K562 (cell line): ENCODE data around the gene CYTH1. TPM values are rescaled to one million over a fixed set of nuclear protein-coding genes. Genes with fewer than 3 reads are reported as not detected.
A peak's percentile ranks its signal among the peaks of the same experiment; 100 is the strongest.

Experiments used
- ATAC-seq: fragments of 200-7000 bp; cut with Tn5 transposase; 3 replicates; pipeline ENCODE4 v1.9.1; 2020; ENCODE audit warnings: moderate library complexity
- BruUV-seq: library from RNA; stranded (reverse); fragments of 400-500 nt; replicated peaks from 2 replicates; lab custom pipeline; 2021; lab: Mats Ljungman, UMichigan
- CTCF ChIA-PET: fragments of 300-600 bp; formaldehyde crosslinking; extraction: SDS; loops from one replicate; lab custom pipeline; 2021; ENCODE audit warnings: low intra/inter-chr PET ratio; lab: Yijun Ruan, JAX
- POLR2A ChIA-PET: fragments of 300-600, 350-650 bp; sonication (Branson Sonifier 250); formaldehyde crosslinking; extraction: SDS; loops from one replicate; lab custom pipeline; 2021; ENCODE audit warnings: antibody characterized with exemption, inconsistent platforms; lab: Yijun Ruan, JAX
- DNase-seq, 4 experiments: peaks; one replicate each; pipeline versions ENCODE4 v3.0.0 to v3.0.0-alpha.2; 2011 to 2018; ENCODE audit warnings: low spot score in 3 of 4, mixed read lengths in 3 of 4; ENCODE audit errors: extremely low read depth in 1 of 4
- FAIRE-seq: peaks from 2 replicates; lab custom pipeline; 2011; peaks lifted over from hg19 to GRCh38; lab: Jason Lieb, UNC
- H2AFZ ChIP-seq: 2 replicates; pipeline ENCODE4 v1.6.0; 2011; ENCODE audit warnings: low read depth, low read length, control low read depth, inconsistent platforms
- H3K27ac ChIP-seq: fragments of 200-600 bp; 3 replicates; pipeline ENCODE4 v1.8.0; 2011; ENCODE audit warnings: low read depth, mild to moderate bottlenecking, control low read depth, inconsistent platforms, low read length, moderate library complexity, mixed read lengths; ENCODE audit errors: extremely low read depth
- H3K27me3 ChIP-seq, 2 experiments: fragments of 300-600 bp in 1 of 2; 2 replicates in 1 of 2; 3 replicates in 1 of 2; pipeline versions ENCODE4 v1.6.0 to v1.8.0; 2011; ENCODE audit warnings: inconsistent platforms in 2 of 2, low read length in 2 of 2, mild to moderate bottlenecking in 1 of 2, mixed read lengths in 1 of 2, moderate library complexity in 1 of 2; ENCODE audit not compliant: control insufficient read depth in 2 of 2, insufficient read depth in 2 of 2
- H3K36me3 ChIP-seq: fragments of 300-600 bp; 3 replicates; pipeline ENCODE4 v1.8.0; 2011; ENCODE audit warnings: mild to moderate bottlenecking, low read length, inconsistent platforms; ENCODE audit not compliant: control insufficient read depth, insufficient read depth
- H3K4me1 ChIP-seq, 2 experiments: fragments of 200-600 bp in 1 of 2; replicated peaks in 1 of 2; 2 replicates in 1 of 2; 3 replicates in 1 of 2; pipeline versions ENCODE4 v1.5.1 to v1.8.0; 2011; ENCODE audit warnings: inconsistent platforms in 2 of 2, low read length in 2 of 2, mild to moderate bottlenecking in 1 of 2, mixed read lengths in 1 of 2, moderate library complexity in 1 of 2; ENCODE audit not compliant: control insufficient read depth in 2 of 2, insufficient read depth in 2 of 2
- H3K4me2 ChIP-seq: 2 replicates; pipeline ENCODE4 v1.6.1; 2011; ENCODE audit warnings: low read length, control low read depth, inconsistent platforms, mixed read lengths; ENCODE audit not compliant: insufficient read depth
- H3K4me3 ChIP-seq: fragments of 200-600 bp; sonication (generic), shearing (Covaris generic); 2 replicates; pipeline ENCODE4 v1.5.1; 2016; ENCODE audit warnings: control low read depth, inconsistent platforms
- H3K79me2 ChIP-seq: fragments of 200-600 bp; 3 replicates; pipeline ENCODE4 v1.8.0; 2011; ENCODE audit warnings: low read length, inconsistent platforms; ENCODE audit not compliant: control insufficient read depth, insufficient read depth
- H3K9ac ChIP-seq, 2 experiments: 2 replicates each; pipeline versions ENCODE4 v1.6.0 to v1.6.1; 2011; ENCODE audit warnings: low read depth in 2 of 2, low read length in 2 of 2, control low read depth in 1 of 2, inconsistent platforms in 1 of 2, mild to moderate bottlenecking in 1 of 2, mixed read lengths in 1 of 2; ENCODE audit not compliant: insufficient read depth in 1 of 2
- H3K9me1 ChIP-seq: one replicate; pipeline ENCODE4 v1.6.0; 2011; ENCODE audit warnings: inconsistent platforms, mild to moderate bottlenecking, low read length, moderate library complexity; ENCODE audit not compliant: control insufficient read depth, insufficient read depth
- H3K9me3 ChIP-seq: replicated peaks from 2 replicates; pipeline ENCODE4 v1.5.1; 2011; ENCODE audit warnings: low read depth, low read length, inconsistent platforms; ENCODE audit not compliant: control insufficient read depth, insufficient read depth
- H4K20me1 ChIP-seq: replicated peaks from 2 replicates; pipeline ENCODE4 v1.6.1; 2011; ENCODE audit warnings: low read length, inconsistent platforms, mixed read lengths; ENCODE audit not compliant: control insufficient read depth, insufficient read depth
- ATF3 ChIP-seq, 2 experiments: fragments of 450-650 bp in 1 of 2; sonication (generic) in 1 of 2; formaldehyde crosslinking in 1 of 2; IDR thresholded peaks in 1 of 2; conservative IDR thresholded peaks in 1 of 2; 2 replicates each; pipeline versions ENCODE4 v1.6.1 to v1.8.1; 2016 to 2023; ENCODE audit warnings: mild to moderate bottlenecking in 2 of 2, moderate library complexity in 2 of 2, inconsistent platforms in 1 of 2, missing genetic modification reagents in 1 of 2
- CEBPZ ChIP-seq: fragments of 150-350 bp; IDR thresholded peaks from 2 replicates; pipeline ENCODE4 v1.6.1; 2014; ENCODE audit warnings: low read depth, mild to moderate bottlenecking, low read length, borderline replicate concordance
- ILF3 ChIP-seq: fragments of 450-650 bp; IDR thresholded peaks from 2 replicates; pipeline ENCODE4 v1.6.1; 2018; ENCODE audit warnings: antibody characterized with exemption, mild to moderate bottlenecking, moderate library complexity, borderline replicate concordance
- MAX ChIP-seq: sonication (generic); formaldehyde crosslinking; IDR thresholded peaks from 2 replicates; pipeline ENCODE4 v1.9.0; 2022; ENCODE audit warnings: mild to moderate bottlenecking, missing genetic modification reagents
- PHTF2 ChIP-seq: fragments of 250-450 bp; sonication (Bioruptor Pico); IDR thresholded peaks from 2 replicates; pipeline ENCODE4 v1.5.0; 2021; ENCODE audit warnings: mild to moderate bottlenecking
- SLC30A9 ChIP-seq: fragments of 250-450 bp; sonication (Bioruptor Pico); IDR thresholded peaks from 2 replicates; pipeline ENCODE4 v1.8.0; 2022; ENCODE audit warnings: mild to moderate bottlenecking, moderate library complexity
- ZNF121 ChIP-seq: sonication (generic); formaldehyde crosslinking; conservative IDR thresholded peaks from 2 replicates; pipeline ENCODE4 v1.8.0; 2022; ENCODE audit warnings: missing genetic modification reagents
- ZNF197 ChIP-seq: fragments of 200-800 bp; sonication (Bioruptor generic); IDR thresholded peaks from 2 replicates; pipeline ENCODE4 v1.6.1; 2016; ENCODE audit warnings: low read depth, missing genetic modification characterization, missing compliant biosample characterization
- WGBS: fragments of 100-300 bp; shearing (Covaris generic); methylation state at CpG from one replicate; pipeline ENCODE4 v1.1.6; 2016; ENCODE audit warnings: low coverage, mixed read lengths; ENCODE audit not compliant: insufficient coverage; ENCODE audit errors: missing lambda C conversion rate; 5-methylcytosine and 5-hydroxymethylcytosine counted together
- in situ Hi-C: fragments of 300-500 bp; cut with MboI; formaldehyde crosslinking; loops from 4 replicates; pipeline ENCODE4 v1.15.0; 2018; ENCODE audit warnings: inconsistent platforms, mixed read lengths
- intact Hi-C: fragments of 100-400 bp; cut with micrococcal nuclease; formaldehyde crosslinking; loops from 2 replicates; pipeline ENCODE4 v1.14.2; 2022
- polyA plus RNA-seq, 8 experiments: library from polyadenylated mRNA; depleted of rRNA in 4 of 8; stranded (reverse) in 5 of 8; unstranded in 3 of 8; fragments of >200 nt; fragmentation: Nextera tagmentation in 2 of 8; fragmentation: Illumina TruSeq in 1 of 8; extraction: Ambion mirVana in 2 of 8; extraction: Trizol in 1 of 8; gene quantifications; 2 replicates each; pipeline versions ENCODE4 v1.2.1 to v1.2.3, GENCODE V29; 2011 to 2014; ENCODE audit warnings: inconsistent platforms in 1 of 8, missing spikeins in 1 of 8
- total RNA-seq, 7 experiments: library from RNA; depleted of rRNA in 6 of 7; stranded (reverse); fragments of >200 nt in 6 of 7; fragmentation: Illumina TruSeq in 2 of 7; extraction: Trizol in 2 of 7; gene quantifications; 2 replicates each; pipeline versions ENCODE4 v1.2.1 to v1.2.3, GENCODE V29; 2011 to 2021; ENCODE audit warnings: low replicate concordance in 1 of 7

Gene CYTH1
- total and polyA plus RNA-seq, 9 of the 15 experiments (the other 6 are each of a cell fraction or from before 2014, with no cell fraction given): 0.52 to 27.7 (median 16.8) TPM

GRCh38 chr17:78812855-78813254, 30.8 kb upstream of the CYTH1 start:
- in situ Hi-C loops (no loop called here), intact Hi-C loops (no loop called here)
- DNase-seq: no peak
- TF ChIP-seq ILF3 (no peak), ZNF197 (CRISPR knock-in tag) (no peak), SLC30A9 (CRISPR knock-in tag) (no peak)
- POLR2A ChIA-PET: no interaction called here
- ATAC-seq: no peak
- Histone ChIP-seq H3K9ac (no peak overlapping the region), H3K9me3 (no peaks in the 10 kb centered on the region), H3K27ac (no peak overlapping the region), H3K27me3 (no peaks in the 10 kb centered on the region), H3K36me3 (peaks cover 91% of the 10 kb centered on the region), H3K4me2 (no peak overlapping the region), H4K20me1 (no peaks in the 10 kb centered on the region; the same call in 1 of the 2 replicates), H3K9me1 (no peaks in the 10 kb centered on the region), H3K4me1 (no peaks in the 10 kb centered on the region), H3K4me3 (no peak overlapping the region), H2AFZ (no peak overlapping the region), H3K79me2 (no peaks in the 10 kb centered on the region; the same call in 2 of the 3 replicates)
- 97% methylated on average over 7 of the region's 8 CpGs for WGBS
- CTCF ChIA-PET: no interaction called here
- no TSS peak for BruUV-seq
- FAIRE-seq: no peak

GRCh38 chr17:78808163-78808562, 26.1 kb upstream of the CYTH1 start:
- FAIRE-seq (no peak), DNase-seq (no peak), ATAC-seq (no peak)
- H3K9me3 ChIP-seq: no peaks in the 10 kb centered on the region
- in situ Hi-C loops: no loop called here
- no TSS peak for BruUV-seq
- no peak overlapping the region for H3K27ac ChIP-seq
- intact Hi-C loops: no loop called here
- WGBS: 84% methylated on average over 4 of the region's 4 CpGs
- H3K4me3 ChIP-seq: no peak overlapping the region
- peaks cover 92% of the 10 kb centered on the region for H3K36me3 ChIP-seq
- no peaks in the 10 kb centered on the region; a peak in 1 of 5 replicates for H3K4me1 ChIP-seq
- ChIA-PET CTCF (no interaction called here), POLR2A (interaction anchor here (3.3 kb wide), 1 partner anchor 23 kb away, joined by 16 read pairs; no protein-coding TSS in a partner anchor)
- H2AFZ ChIP-seq: no peak overlapping the region
- no peaks in the 10 kb centered on the region for H3K27me3 ChIP-seq
- no peaks in the 10 kb centered on the region for H4K20me1 ChIP-seq
- H3K79me2 ChIP-seq: no peaks in the 10 kb centered on the region
- H3K4me2 ChIP-seq: no peak overlapping the region
- H3K9ac ChIP-seq: no peak overlapping the region
- H3K9me1 ChIP-seq: no peaks in the 10 kb centered on the region
- TF ChIP-seq CEBPZ (no peak), PHTF2 (no peak), ATF3 (IDR thresholded peaks at IDR 0.05) (peak; percentile 76), ATF3 (CRISPR knock-in tag; conservative IDR thresholded peaks at IDR 0.05) (no peak), ZNF121 (CRISPR knock-in tag) (peak; percentile 27; the same call in 1 of the 2 replicates), MAX (CRISPR knock-in tag) (no peak)
